Measurements from ENCODE around the gene KLRG1. TPM values are rescaled to one million over a fixed set of nuclear protein-coding genes. Genes with fewer than 3 reads are reported as not detected.

KLRG1 gene
- total and polyA plus RNA-seq, 2 of the 4 experiments (the other 2 are of a cell fraction): 0.36 to 0.54 TPM

DNA sequence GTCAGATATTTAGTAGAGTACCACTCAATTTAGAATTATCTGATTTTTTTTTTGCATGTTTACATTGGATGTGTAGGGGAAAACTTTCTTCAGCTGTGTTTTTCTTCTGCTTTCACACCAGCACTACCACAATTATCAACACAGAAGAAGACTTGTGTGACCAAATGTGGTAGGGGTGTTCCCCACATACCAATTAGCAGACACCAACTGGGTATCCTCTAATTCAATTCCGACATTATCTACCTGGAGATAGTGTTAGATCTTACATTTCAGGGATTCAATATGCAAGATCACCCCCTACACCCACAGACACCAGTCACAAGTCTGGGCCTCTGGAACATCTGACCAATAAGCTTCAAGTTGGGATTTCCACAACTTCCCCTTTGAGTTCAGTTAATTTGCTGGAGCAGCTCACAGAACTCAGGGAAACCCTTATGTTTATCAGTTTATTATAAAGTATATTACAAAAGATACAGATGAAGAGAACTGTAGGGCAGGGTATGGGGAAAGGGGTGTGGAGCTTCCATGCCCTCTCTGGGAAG is 4.1 kb upstream of the KLRG1 start:
- H4K91ac ChIP-seq (ENCODE audit: insufficient read depth, low read depth, low read length): no peak overlapping the region
- H2BK120ac ChIP-seq (ENCODE audit: low read depth, low read length): no peak overlapping the region
- H3K79me1 ChIP-seq (ENCODE audit: low read depth in 1 of 2, low read length in 2 of 2): no peaks in the 10 kb centered on the region
- ChIA-PET POLR2A (ENCODE audit: unreplicated experiment) (no interaction called here), CTCF (no interaction called here)
- no peaks in the 10 kb centered on the region for H3K4me1 ChIP-seq (ENCODE audit: control insufficient read depth, insufficient read depth, low read length)
- H3K9me1 ChIP-seq (ENCODE audit: insufficient read depth, low read length): no peaks in the 10 kb centered on the region
- no peak overlapping the region for H4K8ac ChIP-seq (ENCODE audit: low read depth in 2 of 2, low read length in 2 of 2)
- no peak overlapping the region for H3K18ac ChIP-seq (ENCODE audit: low read depth, low read length)
- dilution Hi-C loops (cut with HindIII; ENCODE audit: low sequenced_read_pairs, unreplicated experiment) (no loop called here), in situ Hi-C loops (cut with MboI; ENCODE audit: low sequenced_read_pairs) (no loop called here), intact Hi-C loops (cut with micrococcal nuclease) (no loop called here)
- H3K36me3 ChIP-seq (ENCODE audit: control insufficient read depth, insufficient read depth, low read length): no peaks in the 10 kb centered on the region
- no peak overlapping the region for H3K27ac ChIP-seq (ENCODE audit: insufficient read depth, low read length)
- no TSS peak for BruUV-seq (replicated peaks)
- H3K23ac ChIP-seq (ENCODE audit: low read depth, low read length): no peak overlapping the region
- H2BK20ac ChIP-seq (ENCODE audit: low read depth, low read length): no peak overlapping the region
- no peak overlapping the region for H3K56ac ChIP-seq (ENCODE audit: extremely low read depth, insufficient read depth, low read length)
- H3K4me3 ChIP-seq (ENCODE audit: insufficient read depth, low read depth, low read length): no peak overlapping the region
- no peak overlapping the region for H2AK5ac ChIP-seq (ENCODE audit: low read depth, low read length)
- H3K9ac ChIP-seq (ENCODE audit: low read depth, low read length): no peak overlapping the region
- H3K27me3 ChIP-seq (ENCODE audit: control insufficient read depth, insufficient read depth, low read length): no peaks in the 10 kb centered on the region
- no peak overlapping the region for H2AFZ ChIP-seq (replicated peaks; ENCODE audit: low read length, poor library complexity)
- no peak for DNase-seq
- no peak overlapping the region for H3K4ac ChIP-seq (ENCODE audit: low read depth, low read length)
- H3K14ac ChIP-seq (replicated peaks; ENCODE audit: low read depth, low read length): no peak overlapping the region
- no peak overlapping the region for H2AK9ac ChIP-seq (replicated peaks; ENCODE audit: low read depth, low read length, poor library complexity)
- no peak overlapping the region for H4K5ac ChIP-seq (ENCODE audit: low read depth, low read length)
- H3K4me2 ChIP-seq (ENCODE audit: low read depth, low read length): no peak overlapping the region
- H2BK15ac ChIP-seq (ENCODE audit: low read depth, low read length): no peak overlapping the region
- no CpG with 5 or more reads among the region's 1 CpG for WGBS, 2 experiments (ENCODE audit: extremely low coverage in 2 of 2, insufficient read length in 1 of 2)
- ATAC-seq (ENCODE audit: low read depth): no peak
- no peak overlapping the region for H2BK5ac ChIP-seq (ENCODE audit: low read depth, low read length, poor library complexity, severe bottlenecking)
- H4K20me1 ChIP-seq (ENCODE audit: insufficient read depth, low read length): no peaks in the 10 kb centered on the region
- no peaks in the 10 kb centered on the region for H3K9me3 ChIP-seq (ENCODE audit: control insufficient read depth, insufficient read depth, low read length)
- TF ChIP-seq CEBPB (IDR thresholded peaks at IDR 0.05; ENCODE audit: low read depth, low read length) (no peak), CHD1 (IDR thresholded peaks at IDR 0.05; ENCODE audit: low read depth, low read length) (no peak), MAFK (IDR thresholded peaks at IDR 0.05; ENCODE audit: low read depth, low read length) (no peak), ELK1 (IDR thresholded peaks at IDR 0.05; ENCODE audit: borderline replicate concordance, low read depth, low read length) (no peak), RCOR1 (IDR thresholded peaks at IDR 0.05; ENCODE audit: insufficient replicate concordance, low read length) (no peak), MAZ (IDR thresholded peaks at IDR 0.05; ENCODE audit: borderline replicate concordance, low read depth, low read length) (no peak), MXI1 (IDR thresholded peaks at IDR 0.05; ENCODE audit: borderline replicate concordance, low read depth, low read length) (no peak), POLR2A (IDR thresholded peaks at IDR 0.05; ENCODE audit: low read depth, low read length) (no peak), RAD21 (IDR thresholded peaks at IDR 0.05; ENCODE audit: low read length) (no peak), NFE2L2 (IDR thresholded peaks at IDR 0.05; ENCODE audit: low read depth, low read length) (no peak), BHLHE40 (IDR thresholded peaks at IDR 0.05; ENCODE audit: low read depth, low read length) (no peak), RFX5 (IDR thresholded peaks at IDR 0.05; ENCODE audit: low read depth, low read length) (no peak), FOS (IDR thresholded peaks at IDR 0.05; ENCODE audit: low read depth, low read length) (no peak), SMC3 (IDR thresholded peaks at IDR 0.05; ENCODE audit: low read depth, low read length) (no peak), CTCF (conservative IDR thresholded peaks at IDR 0.05; ENCODE audit: low read depth, low read length) (no peak), USF2 (IDR thresholded peaks at IDR 0.05; ENCODE audit: low read depth, low read length) (no peak)

Measured in IMR-90 (cell line).